H9 (cell line): Measurements from ENCODE around the gene JARID2. TPM values are rescaled to one million over a fixed set of nuclear protein-coding genes. Genes with fewer than 3 reads are reported as not detected.

Source experiments
- DNase-seq: peaks from one replicate; pipeline ENCODE4 v3.0.0-alpha.2; 2017
- H2AFZ ChIP-seq: one replicate; pipeline ENCODE4 v1.6.1; 2013; ENCODE audit warnings: mild to moderate bottlenecking, low read length, control low read depth, moderate library complexity
- H2AK5ac ChIP-seq: 2 replicates; pipeline ENCODE4 v1.6.1; 2013; ENCODE audit warnings: low read length, control low read depth, mixed read lengths; ENCODE audit not compliant: insufficient read length
- H2BK120ac ChIP-seq: one replicate; pipeline ENCODE4 v1.6.1; 2013; ENCODE audit warnings: low read depth, mild to moderate bottlenecking, low read length, control low read depth, inconsistent platforms; ENCODE audit not compliant: poor library complexity, severe bottlenecking
- H2BK12ac ChIP-seq: 2 replicates; pipeline ENCODE4 v1.6.1; 2013; ENCODE audit warnings: low read length, control low read depth, mixed read lengths, low read depth; ENCODE audit not compliant: insufficient read length
- H2BK15ac ChIP-seq: 2 replicates; pipeline ENCODE4 v1.6.1; 2013; ENCODE audit warnings: low read depth, low read length, control low read depth
- H2BK20ac ChIP-seq: one replicate; pipeline ENCODE4 v1.6.1; 2013; ENCODE audit warnings: low read depth, mild to moderate bottlenecking, low read length, control low read depth, inconsistent platforms; ENCODE audit not compliant: poor library complexity, severe bottlenecking
- H2BK5ac ChIP-seq: 2 replicates; pipeline ENCODE4 v1.6.1; 2013; ENCODE audit warnings: low read length, control low read depth, mixed read lengths; ENCODE audit not compliant: insufficient read length
- H3K14ac ChIP-seq: 2 replicates; pipeline ENCODE4 v1.6.1; 2013; ENCODE audit warnings: low read length, control low read depth; ENCODE audit not compliant: insufficient read depth
- H3K18ac ChIP-seq: 2 replicates; pipeline ENCODE4 v1.6.1; 2013; ENCODE audit warnings: low read depth, mild to moderate bottlenecking, mixed read lengths, low read length, control low read depth; ENCODE audit not compliant: insufficient read length
- H3K23ac ChIP-seq: 2 replicates; pipeline ENCODE4 v1.6.1; 2013; ENCODE audit warnings: low read length, control low read depth, mixed read lengths, low read depth; ENCODE audit not compliant: insufficient read length
- H3K23me2 ChIP-seq: 2 replicates; pipeline ENCODE4 v1.6.1; 2013; ENCODE audit warnings: low read depth, mild to moderate bottlenecking, mixed read lengths, low read length, control low read depth; ENCODE audit not compliant: insufficient read length, poor library complexity, severe bottlenecking
- H3K27ac ChIP-seq: 2 replicates; pipeline ENCODE4 v1.5.1; 2013; ENCODE audit warnings: low read length, control low read depth, mixed read lengths, low read depth; ENCODE audit not compliant: insufficient read length
- H3K27me3 ChIP-seq: 2 replicates; pipeline ENCODE4 v1.6.1; 2013; ENCODE audit warnings: low read length, control low read depth, inconsistent platforms; ENCODE audit not compliant: insufficient read depth
- H3K4ac ChIP-seq: 2 replicates; pipeline ENCODE4 v1.6.1; 2013; ENCODE audit warnings: low read depth, mild to moderate bottlenecking, control low read depth, inconsistent platforms, low read length, moderate library complexity
- H3K4me1 ChIP-seq: 2 replicates; pipeline ENCODE4 v1.6.1; 2013; ENCODE audit warnings: low read length, control low read depth, inconsistent platforms; ENCODE audit not compliant: insufficient read depth
- H3K4me2 ChIP-seq: 2 replicates; pipeline ENCODE4 v1.6.1; 2013; ENCODE audit warnings: low read length, control low read depth, mixed read lengths; ENCODE audit not compliant: insufficient read length, insufficient read depth
- H3K56ac ChIP-seq: 2 replicates; pipeline ENCODE4 v1.6.1; 2013; ENCODE audit warnings: low read depth, mild to moderate bottlenecking, mixed read lengths, low read length, control low read depth; ENCODE audit not compliant: insufficient read length
- H3K79me1 ChIP-seq: 2 replicates; pipeline ENCODE4 v1.6.1; 2013; ENCODE audit warnings: low read depth, mild to moderate bottlenecking, moderate library complexity, low read length, control low read depth, inconsistent platforms; ENCODE audit not compliant: insufficient read depth, poor library complexity, severe bottlenecking
- H3K79me2 ChIP-seq: 2 replicates; pipeline ENCODE4 v1.6.1; 2013; ENCODE audit warnings: low read length, control low read depth, inconsistent platforms; ENCODE audit not compliant: insufficient read depth
- H3K9ac ChIP-seq: 2 replicates; pipeline ENCODE4 v1.6.1; 2013; ENCODE audit warnings: low read length, control low read depth, mixed read lengths; ENCODE audit not compliant: insufficient read length; ENCODE audit errors: extremely low read depth
- H3K9me3 ChIP-seq: one replicate; pipeline ENCODE4 v1.6.1; 2013; ENCODE audit warnings: low read depth, low read length, inconsistent platforms; ENCODE audit not compliant: control insufficient read depth
- H3T11ph ChIP-seq: one replicate; pipeline ENCODE4 v1.6.1; 2013; ENCODE audit warnings: mild to moderate bottlenecking, low read length, control low read depth, inconsistent platforms
- H4K20me1 ChIP-seq: one replicate; pipeline ENCODE4 v1.6.1; 2013; ENCODE audit not compliant: control insufficient read depth, insufficient read length, insufficient read depth
- H4K5ac ChIP-seq: 2 replicates; pipeline ENCODE4 v1.6.1; 2013; ENCODE audit warnings: low read depth, mild to moderate bottlenecking, mixed read lengths, low read length, control low read depth; ENCODE audit not compliant: insufficient read length
- H4K8ac ChIP-seq: replicated peaks from 2 replicates; pipeline ENCODE4 v1.6.1; 2013; ENCODE audit warnings: low read length, control low read depth, mixed read lengths, low read depth; ENCODE audit not compliant: insufficient read length
- H4K91ac ChIP-seq: 2 replicates; pipeline ENCODE4 v1.6.1; 2013; ENCODE audit warnings: low read depth, mild to moderate bottlenecking, moderate library complexity, mixed read lengths, low read length, control low read depth; ENCODE audit not compliant: insufficient read length
- H3K27ac Mint-ChIP-seq, 3 experiments: 2 replicates in 2 of 3; 3 replicates in 1 of 3; pipeline ENCODE4 v1.8.0; 2020 to 2021; ENCODE audit warnings: mixed read lengths in 3 of 3, mild to moderate bottlenecking in 1 of 3, moderate library complexity in 1 of 3
- H3K27me3 Mint-ChIP-seq: 2 replicates; pipeline ENCODE4 v1.8.0; 2021; ENCODE audit warnings: low read depth, mild to moderate bottlenecking, moderate library complexity, mixed read lengths
- H3K36me3 Mint-ChIP-seq, 3 experiments: 2 replicates in 2 of 3; 3 replicates in 1 of 3; pipeline ENCODE4 v1.8.0; 2020 to 2021; ENCODE audit warnings: low read depth in 3 of 3, mixed read lengths in 3 of 3; ENCODE audit not compliant: insufficient read depth in 1 of 3
- H3K4me1 Mint-ChIP-seq, 2 experiments: 2 replicates each; pipeline ENCODE4 v1.8.0; 2020; ENCODE audit warnings: mixed read lengths in 2 of 2
- H3K4me3 Mint-ChIP-seq, 2 experiments: 2 replicates in 1 of 2; 3 replicates in 1 of 2; pipeline ENCODE4 v1.8.0; 2020 to 2021; ENCODE audit warnings: mild to moderate bottlenecking in 2 of 2, mixed read lengths in 2 of 2, moderate library complexity in 1 of 2
- H3K9me3 Mint-ChIP-seq, 2 experiments: 2 replicates in 1 of 2; 3 replicates in 1 of 2; pipeline ENCODE4 v1.8.0; 2020; ENCODE audit warnings: mild to moderate bottlenecking in 2 of 2, mixed read lengths in 2 of 2, moderate library complexity in 1 of 2
- CTCF ChIP-seq: fragments of 200-600 bp; sonication (generic); conservative IDR thresholded peaks from 3 replicates; pipeline ENCODE4 v1.8.0; 2021; ENCODE audit warnings: antibody characterized with exemption, mild to moderate bottlenecking
- WGBS: extraction: QIAGEN DNeasy Blood & Tissue Kit; methylation state at CpG from one replicate; pipeline ENCODE4 v1.1.7; 2013; ENCODE audit warnings: missing lambda C conversion rate, low lambda C conversion rate, mixed read lengths; ENCODE audit not compliant: insufficient read length; ENCODE audit errors: extremely low coverage; 5-methylcytosine and 5-hydroxymethylcytosine counted together
- total RNA-seq: library from RNA; stranded (reverse); gene quantifications from 2 replicates; pipeline ENCODE4 v1.2.1, GENCODE V29; 2021

Gene JARID2
- total RNA-seq, 1 experiment from 2014 or later, result 174 TPM

- peaks cover 15 to 37% (median 18%) of the 10 kb centered on the region in 3 experiments; a peak in 6 of 7 replicates for H3K36me3 Mint-ChIP-seq
- H3K4me1 ChIP-seq, result peaks cover 5% of the 10 kb centered on the region
- no peak overlapping the region for H2BK12ac ChIP-seq
Observed at GRCh38 chr6:15477746-15478145, 231.9 kb downstream of the JARID2 start.

More at GRCh38 chr6:15477746-15478145, 231.9 kb downstream of the JARID2 start:
- no peaks in the 10 kb centered on the region for H3K27me3 Mint-ChIP-seq
- no peak overlapping the region for H4K5ac ChIP-seq
- peaks cover 66 to 72% of the 10 kb centered on the region in 2 experiments for H3K4me1 Mint-ChIP-seq
- no peak for TF ChIP-seq CTCF
- no peak overlapping the region for H3K27ac Mint-ChIP-seq
- H4K91ac ChIP-seq, result no peak overlapping the region
- no CpG with 5 or more reads among the region's 5 CpGs for WGBS
- no peak for DNase-seq
- H3K79me1 ChIP-seq, result peaks cover 9% of the 10 kb centered on the region
- no peak overlapping the region for H3K4ac ChIP-seq
- H3K9ac ChIP-seq, result no peak overlapping the region
- no peak overlapping the region for H3K18ac ChIP-seq
- no peak overlapping the region for H3K4me2 ChIP-seq
- no peak overlapping the region for H2BK20ac ChIP-seq
- no peaks in the 10 kb centered on the region for H3K27me3 ChIP-seq
- no peak overlapping the region for H2BK15ac ChIP-seq
- no peak overlapping the region for H2AK5ac ChIP-seq
- no peak overlapping the region for H3K27ac ChIP-seq
- no peaks in the 10 kb centered on the region for H4K20me1 ChIP-seq
- no peak overlapping the region for H2BK120ac ChIP-seq
- H3K23ac ChIP-seq, result no peak overlapping the region
- no peak overlapping the region for H2BK5ac ChIP-seq
- H3K9me3 Mint-ChIP-seq, result no peaks in the 10 kb centered on the region
- no peak overlapping the region for H3T11ph ChIP-seq
- no peak overlapping the region for H4K8ac ChIP-seq
- no peaks in the 10 kb centered on the region for H3K23me2 ChIP-seq
- H3K4me3 Mint-ChIP-seq, result no peak overlapping the region
- H3K14ac ChIP-seq, result no peak overlapping the region
- H3K9me3 ChIP-seq, result no peaks in the 10 kb centered on the region
- H3K79me2 ChIP-seq, result peaks cover 62% of the 10 kb centered on the region; the same call in 1 of the 2 replicates
- H2AFZ ChIP-seq, result no peak overlapping the region
- H3K56ac ChIP-seq, result no peak overlapping the region
